ENCODE data around the gene ARMC8.

GRCh38 chr3:138334608-138335007 lies 147.5 kb downstream of the ARMC8 start:
- no peak for TF ChIP-seq CTCF (IDR thresholded peaks at IDR 0.05)
- TF ChIP-seq POLR2AphosphoS5 (IDR thresholded peaks at IDR 0.05), result no peak
